GM12878 (cell line): ENCODE data around the gene MPRIP. TPM values are rescaled to one million over a fixed set of nuclear protein-coding genes. Genes with fewer than 3 reads are reported as not detected.
A peak's percentile ranks its signal among the peaks of the same experiment; 100 is the strongest.

ENCODE experiments used
- BHLHE40 ChIP-seq, 2 experiments: fragments of 450-650 bp in 1 of 2; IDR thresholded peaks; 2 replicates each; pipeline ENCODE4 v1.6.1; 2011 to 2017; ENCODE audit warnings: low read depth in 2 of 2, borderline replicate concordance in 1 of 2, improper control_type of control experiment in 1 of 2, low read length in 1 of 2, mild to moderate bottlenecking in 1 of 2
- CBFB ChIP-seq: IDR thresholded peaks from 2 replicates; pipeline ENCODE4 v1.6.1; 2016; ENCODE audit warnings: antibody characterized with exemption, low read depth
- CREB1 ChIP-seq: IDR thresholded peaks from 2 replicates; pipeline ENCODE4 v1.6.1; 2012; ENCODE audit warnings: low read depth, mild to moderate bottlenecking, inconsistent platforms
- HDAC2 ChIP-seq: fragments of 200-600 bp; sonication (generic); IDR thresholded peaks from 2 replicates; pipeline ENCODE4 v1.6.1; 2017
- NFYA ChIP-seq: IDR thresholded peaks from 2 replicates; pipeline ENCODE4 v1.6.1; 2011; ENCODE audit warnings: low read depth, mild to moderate bottlenecking, low read length, improper control_type of control experiment, borderline replicate concordance
- POLR2AphosphoS5 ChIP-seq: IDR thresholded peaks from 2 replicates; pipeline ENCODE4 v1.6.1; 2011; ENCODE audit warnings: mild to moderate bottlenecking, low read length, inconsistent platforms
- RAD51 ChIP-seq: fragments of 450-650 bp; IDR thresholded peaks from 2 replicates; pipeline ENCODE4 v1.6.1; 2016; ENCODE audit warnings: moderate library complexity, mild to moderate bottlenecking, inconsistent platforms
- TCF3 ChIP-seq: IDR thresholded peaks from 2 replicates; pipeline ENCODE4 v1.6.1; 2012; ENCODE audit warnings: low read depth, mild to moderate bottlenecking, low read length, borderline replicate concordance; ENCODE audit not compliant: insufficient read depth
- ZSCAN29 ChIP-seq: fragments of 450-650 bp; IDR thresholded peaks from 2 replicates; pipeline ENCODE4 v1.6.1; 2017; ENCODE audit warnings: mild to moderate bottlenecking, moderate library complexity
- ZZZ3 ChIP-seq: IDR thresholded peaks from 2 replicates; pipeline ENCODE4 v1.6.1; 2011; ENCODE audit warnings: low read depth; ENCODE audit not compliant: control insufficient read depth, insufficient read length
- polyA plus RNA-seq, 11 experiments: library from polyadenylated mRNA; depleted of rRNA in 4 of 11; unstranded in 6 of 11; stranded (reverse) in 5 of 11; fragments of >200 nt; fragmentation: Nextera tagmentation in 4 of 11; fragmentation: Illumina TruSeq in 1 of 11; extraction: Ambion mirVana in 4 of 11; extraction: Trizol in 1 of 11; gene quantifications; 1 replicate in 1 of 11; 2 replicates in 10 of 11; pipeline versions ENCODE4 v1.2.1 to v1.2.3, GENCODE V29; 2011 to 2016; ENCODE audit warnings: inconsistent platforms in 2 of 11, missing spikeins in 2 of 11, low read depth in 1 of 11
- total RNA-seq, 4 experiments: library from RNA; depleted of rRNA in 3 of 4; stranded (reverse); fragments of >200 nt in 3 of 4; fragmentation: Illumina TruSeq in 1 of 4; extraction: Trizol in 1 of 4; gene quantifications; 2 replicates each; pipeline versions ENCODE4 v1.2.1 to v1.2.3, GENCODE V29; 2013 to 2021
- TF ChIP-seq, protein P1 (sequence below): IDR thresholded peaks from 2 replicates; pipeline ENCODE4 v1.6.1; 2012; ENCODE audit warnings: low read length, inconsistent platforms
- TF ChIP-seq, protein P2 (sequence below): IDR thresholded peaks from 2 replicates; pipeline ENCODE4 v1.6.1; 2012; ENCODE audit warnings: improper control_type of control experiment, low read depth, low read length; ENCODE audit not compliant: insufficient replicate concordance
- TF ChIP-seq, protein P3 (sequence below): fragments of 450-650 bp; formaldehyde crosslinking; IDR thresholded peaks from 2 replicates; pipeline ENCODE4 v1.5.0; 2022; ENCODE audit warnings: mild to moderate bottlenecking, missing genetic modification characterization
- TF ChIP-seq, protein P4 (sequence below): fragments of 450-650 bp; IDR thresholded peaks from 2 replicates; pipeline ENCODE4 v1.6.1; 2017; ENCODE audit warnings: mild to moderate bottlenecking

MPRIP gene
- total and polyA plus RNA-seq, 10 of the 15 experiments (the other 5 are each of a cell fraction or from before 2014, with no cell fraction given): 16.5 to 168 (median 71.7) TPM

GRCh38 chr17:17237026-17237799 is 195.0 kb downstream of the MPRIP start, which contains the start of gene FLCN (continued):
- TF ChIP-seq, protein P1, sequence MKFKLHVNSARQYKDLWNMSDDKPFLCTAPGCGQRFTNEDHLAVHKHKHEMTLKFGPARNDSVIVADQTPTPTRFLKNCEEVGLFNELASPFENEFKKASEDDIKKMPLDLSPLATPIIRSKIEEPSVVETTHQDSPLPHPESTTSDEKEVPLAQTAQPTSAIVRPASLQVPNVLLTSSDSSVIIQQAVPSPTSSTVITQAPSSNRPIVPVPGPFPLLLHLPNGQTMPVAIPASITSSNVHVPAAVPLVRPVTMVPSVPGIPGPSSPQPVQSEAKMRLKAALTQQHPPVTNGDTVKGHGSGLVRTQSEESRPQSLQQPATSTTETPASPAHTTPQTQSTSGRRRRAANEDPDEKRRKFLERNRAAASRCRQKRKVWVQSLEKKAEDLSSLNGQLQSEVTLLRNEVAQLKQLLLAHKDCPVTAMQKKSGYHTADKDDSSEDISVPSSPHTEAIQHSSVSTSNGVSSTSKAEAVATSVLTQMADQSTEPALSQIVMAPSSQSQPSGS: no peak
- TF ChIP-seq ZZZ3: no peak
- TF ChIP-seq BHLHE40 (IDR thresholded peaks at IDR 0.05; ENCODE audit: borderline replicate concordance in 1 of 2, low read depth in 2 of 2, low read length in 1 of 2): peak; percentile 95 to 100
- no peak; the same call in 1 of the 2 replicates for TF ChIP-seq TCF3
- TF ChIP-seq HDAC2: no peak
- peak; percentile 98 for TF ChIP-seq CBFB
- TF ChIP-seq RAD51: peak; percentile 99
- TF ChIP-seq, protein P2, sequence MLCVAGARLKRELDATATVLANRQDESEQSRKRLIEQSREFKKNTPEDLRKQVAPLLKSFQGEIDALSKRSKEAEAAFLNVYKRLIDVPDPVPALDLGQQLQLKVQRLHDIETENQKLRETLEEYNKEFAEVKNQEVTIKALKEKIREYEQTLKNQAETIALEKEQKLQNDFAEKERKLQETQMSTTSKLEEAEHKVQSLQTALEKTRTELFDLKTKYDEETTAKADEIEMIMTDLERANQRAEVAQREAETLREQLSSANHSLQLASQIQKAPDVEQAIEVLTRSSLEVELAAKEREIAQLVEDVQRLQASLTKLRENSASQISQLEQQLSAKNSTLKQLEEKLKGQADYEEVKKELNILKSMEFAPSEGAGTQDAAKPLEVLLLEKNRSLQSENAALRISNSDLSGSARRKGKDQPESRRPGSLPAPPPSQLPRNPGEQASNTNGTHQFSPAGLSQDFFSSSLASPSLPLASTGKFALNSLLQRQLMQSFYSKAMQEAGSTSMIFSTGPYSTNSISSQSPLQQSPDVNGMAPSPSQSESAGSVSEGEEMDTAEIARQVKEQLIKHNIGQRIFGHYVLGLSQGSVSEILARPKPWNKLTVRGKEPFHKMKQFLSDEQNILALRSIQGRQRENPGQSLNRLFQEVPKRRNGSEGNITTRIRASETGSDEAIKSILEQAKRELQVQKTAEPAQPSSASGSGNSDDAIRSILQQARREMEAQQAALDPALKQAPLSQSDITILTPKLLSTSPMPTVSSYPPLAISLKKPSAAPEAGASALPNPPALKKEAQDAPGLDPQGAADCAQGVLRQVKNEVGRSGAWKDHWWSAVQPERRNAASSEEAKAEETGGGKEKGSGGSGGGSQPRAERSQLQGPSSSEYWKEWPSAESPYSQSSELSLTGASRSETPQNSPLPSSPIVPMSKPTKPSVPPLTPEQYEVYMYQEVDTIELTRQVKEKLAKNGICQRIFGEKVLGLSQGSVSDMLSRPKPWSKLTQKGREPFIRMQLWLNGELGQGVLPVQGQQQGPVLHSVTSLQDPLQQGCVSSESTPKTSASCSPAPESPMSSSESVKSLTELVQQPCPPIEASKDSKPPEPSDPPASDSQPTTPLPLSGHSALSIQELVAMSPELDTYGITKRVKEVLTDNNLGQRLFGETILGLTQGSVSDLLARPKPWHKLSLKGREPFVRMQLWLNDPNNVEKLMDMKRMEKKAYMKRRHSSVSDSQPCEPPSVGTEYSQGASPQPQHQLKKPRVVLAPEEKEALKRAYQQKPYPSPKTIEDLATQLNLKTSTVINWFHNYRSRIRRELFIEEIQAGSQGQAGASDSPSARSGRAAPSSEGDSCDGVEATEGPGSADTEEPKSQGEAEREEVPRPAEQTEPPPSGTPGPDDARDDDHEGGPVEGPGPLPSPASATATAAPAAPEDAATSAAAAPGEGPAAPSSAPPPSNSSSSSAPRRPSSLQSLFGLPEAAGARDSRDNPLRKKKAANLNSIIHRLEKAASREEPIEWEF: no peak
- TF ChIP-seq POLR2AphosphoS5: peak; percentile 85
- TF ChIP-seq, protein P3, sequence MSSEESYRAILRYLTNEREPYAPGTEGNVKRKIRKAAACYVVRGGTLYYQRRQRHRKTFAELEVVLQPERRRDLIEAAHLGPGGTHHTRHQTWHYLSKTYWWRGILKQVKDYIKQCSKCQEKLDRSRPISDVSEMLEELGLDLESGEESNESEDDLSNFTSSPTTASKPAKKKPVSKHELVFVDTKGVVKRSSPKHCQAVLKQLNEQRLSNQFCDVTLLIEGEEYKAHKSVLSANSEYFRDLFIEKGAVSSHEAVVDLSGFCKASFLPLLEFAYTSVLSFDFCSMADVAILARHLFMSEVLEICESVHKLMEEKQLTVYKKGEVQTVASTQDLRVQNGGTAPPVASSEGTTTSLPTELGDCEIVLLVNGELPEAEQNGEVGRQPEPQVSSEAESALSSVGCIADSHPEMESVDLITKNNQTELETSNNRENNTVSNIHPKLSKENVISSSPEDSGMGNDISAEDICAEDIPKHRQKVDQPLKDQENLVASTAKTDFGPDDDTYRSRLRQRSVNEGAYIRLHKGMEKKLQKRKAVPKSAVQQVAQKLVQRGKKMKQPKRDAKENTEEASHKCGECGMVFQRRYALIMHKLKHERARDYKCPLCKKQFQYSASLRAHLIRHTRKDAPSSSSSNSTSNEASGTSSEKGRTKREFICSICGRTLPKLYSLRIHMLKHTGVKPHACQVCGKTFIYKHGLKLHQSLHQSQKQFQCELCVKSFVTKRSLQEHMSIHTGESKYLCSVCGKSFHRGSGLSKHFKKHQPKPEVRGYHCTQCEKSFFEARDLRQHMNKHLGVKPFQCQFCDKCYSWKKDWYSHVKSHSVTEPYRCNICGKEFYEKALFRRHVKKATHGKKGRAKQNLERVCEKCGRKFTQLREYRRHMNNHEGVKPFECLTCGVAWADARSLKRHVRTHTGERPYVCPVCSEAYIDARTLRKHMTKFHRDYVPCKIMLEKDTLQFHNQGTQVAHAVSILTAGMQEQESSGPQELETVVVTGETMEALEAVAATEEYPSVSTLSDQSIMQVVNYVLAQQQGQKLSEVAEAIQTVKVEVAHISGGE: no peak
- TF ChIP-seq, protein P4, sequence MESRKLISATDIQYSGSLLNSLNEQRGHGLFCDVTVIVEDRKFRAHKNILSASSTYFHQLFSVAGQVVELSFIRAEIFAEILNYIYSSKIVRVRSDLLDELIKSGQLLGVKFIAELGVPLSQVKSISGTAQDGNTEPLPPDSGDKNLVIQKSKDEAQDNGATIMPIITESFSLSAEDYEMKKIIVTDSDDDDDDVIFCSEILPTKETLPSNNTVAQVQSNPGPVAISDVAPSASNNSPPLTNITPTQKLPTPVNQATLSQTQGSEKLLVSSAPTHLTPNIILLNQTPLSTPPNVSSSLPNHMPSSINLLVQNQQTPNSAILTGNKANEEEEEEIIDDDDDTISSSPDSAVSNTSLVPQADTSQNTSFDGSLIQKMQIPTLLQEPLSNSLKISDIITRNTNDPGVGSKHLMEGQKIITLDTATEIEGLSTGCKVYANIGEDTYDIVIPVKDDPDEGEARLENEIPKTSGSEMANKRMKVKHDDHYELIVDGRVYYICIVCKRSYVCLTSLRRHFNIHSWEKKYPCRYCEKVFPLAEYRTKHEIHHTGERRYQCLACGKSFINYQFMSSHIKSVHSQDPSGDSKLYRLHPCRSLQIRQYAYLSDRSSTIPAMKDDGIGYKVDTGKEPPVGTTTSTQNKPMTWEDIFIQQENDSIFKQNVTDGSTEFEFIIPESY: no peak
- TF ChIP-seq ZSCAN29: no peak
- peak; percentile 49; the same call in 1 of the 2 replicates for TF ChIP-seq CREB1
- TF ChIP-seq NFYA: no peak
